ENCODE data around the gene LDLRAD4.

Gene LDLRAD4

DNA sequence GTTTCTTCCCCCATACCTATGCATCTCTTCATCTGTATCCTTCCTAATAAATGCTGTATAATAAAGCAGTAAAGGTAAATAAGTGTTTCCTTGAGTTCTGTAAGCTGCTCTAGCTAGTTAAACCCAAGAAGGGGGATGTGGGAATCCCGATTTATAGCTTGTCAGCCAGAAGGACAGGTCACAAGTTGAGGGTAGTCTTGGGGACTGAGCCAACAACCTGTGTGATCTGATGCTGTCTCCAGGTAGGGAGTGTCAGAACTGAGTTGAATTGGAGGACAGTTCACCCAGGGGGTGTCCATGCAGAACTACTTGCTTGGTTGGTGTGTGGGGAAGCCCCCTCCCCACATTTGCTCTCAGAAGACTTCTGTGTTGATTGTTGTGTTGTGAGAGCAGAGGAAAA, 112.4 kb downstream of the LDLRAD4 start:
- TF ChIP-seq ESRRG (CRISPR knock-in tag; IDR thresholded peaks at IDR 0.05) (no peak), ZNF70 (CRISPR knock-in tag; IDR thresholded peaks at IDR 0.05) (no peak), ARNTL (CRISPR knock-in tag; IDR thresholded peaks at IDR 0.05; ENCODE audit: borderline replicate concordance, low read depth) (no peak), SNAI2 (CRISPR knock-in tag; IDR thresholded peaks at IDR 0.05) (no peak), TCF4 (CRISPR knock-in tag; IDR thresholded peaks at IDR 0.05; ENCODE audit: borderline replicate concordance) (no peak), ZNF8 (CRISPR knock-in tag; IDR thresholded peaks at IDR 0.05) (no peak)
- no peak for ATAC-seq

DNA sequence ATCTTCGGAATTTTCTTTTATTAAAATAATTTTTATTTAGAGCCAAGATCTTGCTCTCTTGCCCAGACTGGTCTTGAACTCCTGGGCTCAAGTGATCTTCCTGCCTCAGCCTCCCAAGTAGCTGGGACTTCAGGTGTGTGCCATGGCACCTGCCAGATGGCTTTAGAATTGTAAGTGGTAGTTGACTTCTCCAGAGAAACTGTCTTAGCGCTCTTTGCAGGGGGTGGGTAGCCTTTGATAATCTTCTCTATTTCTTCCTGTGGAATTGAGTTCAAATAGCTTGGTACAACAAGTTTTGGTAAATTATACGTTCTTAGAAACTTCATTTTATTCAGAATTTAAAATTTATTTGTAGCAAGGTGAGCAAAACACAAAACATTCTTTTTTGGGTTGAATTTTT, 113.3 kb downstream of the LDLRAD4 start:
- TF ChIP-seq, protein P1, sequence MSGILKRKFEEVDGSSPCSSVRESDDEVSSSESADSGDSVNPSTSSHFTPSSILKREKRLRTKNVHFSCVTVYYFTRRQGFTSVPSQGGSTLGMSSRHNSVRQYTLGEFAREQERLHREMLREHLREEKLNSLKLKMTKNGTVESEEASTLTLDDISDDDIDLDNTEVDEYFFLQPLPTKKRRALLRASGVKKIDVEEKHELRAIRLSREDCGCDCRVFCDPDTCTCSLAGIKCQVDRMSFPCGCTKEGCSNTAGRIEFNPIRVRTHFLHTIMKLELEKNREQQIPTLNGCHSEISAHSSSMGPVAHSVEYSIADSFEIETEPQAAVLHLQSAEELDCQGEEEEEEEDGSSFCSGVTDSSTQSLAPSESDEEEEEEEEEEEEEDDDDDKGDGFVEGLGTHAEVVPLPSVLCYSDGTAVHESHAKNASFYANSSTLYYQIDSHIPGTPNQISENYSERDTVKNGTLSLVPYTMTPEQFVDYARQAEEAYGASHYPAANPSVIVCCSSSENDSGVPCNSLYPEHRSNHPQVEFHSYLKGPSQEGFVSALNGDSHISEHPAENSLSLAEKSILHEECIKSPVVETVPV (CRISPR knock-in tag; IDR thresholded peaks at IDR 0.05) = no peak
- TF ChIP-seq, protein P2, sequence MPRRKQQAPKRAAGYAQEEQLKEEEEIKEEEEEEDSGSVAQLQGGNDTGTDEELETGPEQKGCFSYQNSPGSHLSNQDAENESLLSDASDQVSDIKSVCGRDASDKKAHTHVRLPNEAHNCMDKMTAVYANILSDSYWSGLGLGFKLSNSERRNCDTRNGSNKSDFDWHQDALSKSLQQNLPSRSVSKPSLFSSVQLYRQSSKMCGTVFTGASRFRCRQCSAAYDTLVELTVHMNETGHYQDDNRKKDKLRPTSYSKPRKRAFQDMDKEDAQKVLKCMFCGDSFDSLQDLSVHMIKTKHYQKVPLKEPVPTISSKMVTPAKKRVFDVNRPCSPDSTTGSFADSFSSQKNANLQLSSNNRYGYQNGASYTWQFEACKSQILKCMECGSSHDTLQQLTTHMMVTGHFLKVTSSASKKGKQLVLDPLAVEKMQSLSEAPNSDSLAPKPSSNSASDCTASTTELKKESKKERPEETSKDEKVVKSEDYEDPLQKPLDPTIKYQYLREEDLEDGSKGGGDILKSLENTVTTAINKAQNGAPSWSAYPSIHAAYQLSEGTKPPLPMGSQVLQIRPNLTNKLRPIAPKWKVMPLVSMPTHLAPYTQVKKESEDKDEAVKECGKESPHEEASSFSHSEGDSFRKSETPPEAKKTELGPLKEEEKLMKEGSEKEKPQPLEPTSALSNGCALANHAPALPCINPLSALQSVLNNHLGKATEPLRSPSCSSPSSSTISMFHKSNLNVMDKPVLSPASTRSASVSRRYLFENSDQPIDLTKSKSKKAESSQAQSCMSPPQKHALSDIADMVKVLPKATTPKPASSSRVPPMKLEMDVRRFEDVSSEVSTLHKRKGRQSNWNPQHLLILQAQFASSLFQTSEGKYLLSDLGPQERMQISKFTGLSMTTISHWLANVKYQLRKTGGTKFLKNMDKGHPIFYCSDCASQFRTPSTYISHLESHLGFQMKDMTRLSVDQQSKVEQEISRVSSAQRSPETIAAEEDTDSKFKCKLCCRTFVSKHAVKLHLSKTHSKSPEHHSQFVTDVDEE (CRISPR knock-in tag; IDR thresholded peaks at IDR 0.05) = no peak
- TF ChIP-seq ESRRG (CRISPR knock-in tag; IDR thresholded peaks at IDR 0.05) (no peak), ISL1 (CRISPR knock-in tag; IDR thresholded peaks at IDR 0.05) (no peak), GLIS3 (CRISPR knock-in tag; IDR thresholded peaks at IDR 0.05) (no peak), RARB (CRISPR knock-in tag; IDR thresholded peaks at IDR 0.05) (no peak)
- TF ChIP-seq, protein P3, sequence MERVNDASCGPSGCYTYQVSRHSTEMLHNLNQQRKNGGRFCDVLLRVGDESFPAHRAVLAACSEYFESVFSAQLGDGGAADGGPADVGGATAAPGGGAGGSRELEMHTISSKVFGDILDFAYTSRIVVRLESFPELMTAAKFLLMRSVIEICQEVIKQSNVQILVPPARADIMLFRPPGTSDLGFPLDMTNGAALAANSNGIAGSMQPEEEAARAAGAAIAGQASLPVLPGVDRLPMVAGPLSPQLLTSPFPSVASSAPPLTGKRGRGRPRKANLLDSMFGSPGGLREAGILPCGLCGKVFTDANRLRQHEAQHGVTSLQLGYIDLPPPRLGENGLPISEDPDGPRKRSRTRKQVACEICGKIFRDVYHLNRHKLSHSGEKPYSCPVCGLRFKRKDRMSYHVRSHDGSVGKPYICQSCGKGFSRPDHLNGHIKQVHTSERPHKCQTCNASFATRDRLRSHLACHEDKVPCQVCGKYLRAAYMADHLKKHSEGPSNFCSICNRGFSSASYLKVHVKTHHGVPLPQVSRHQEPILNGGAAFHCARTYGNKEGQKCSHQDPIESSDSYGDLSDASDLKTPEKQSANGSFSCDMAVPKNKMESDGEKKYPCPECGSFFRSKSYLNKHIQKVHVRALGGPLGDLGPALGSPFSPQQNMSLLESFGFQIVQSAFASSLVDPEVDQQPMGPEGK (CRISPR knock-in tag; IDR thresholded peaks at IDR 0.05; ENCODE audit: borderline replicate concordance) = no peak
- TF ChIP-seq, protein P4, sequence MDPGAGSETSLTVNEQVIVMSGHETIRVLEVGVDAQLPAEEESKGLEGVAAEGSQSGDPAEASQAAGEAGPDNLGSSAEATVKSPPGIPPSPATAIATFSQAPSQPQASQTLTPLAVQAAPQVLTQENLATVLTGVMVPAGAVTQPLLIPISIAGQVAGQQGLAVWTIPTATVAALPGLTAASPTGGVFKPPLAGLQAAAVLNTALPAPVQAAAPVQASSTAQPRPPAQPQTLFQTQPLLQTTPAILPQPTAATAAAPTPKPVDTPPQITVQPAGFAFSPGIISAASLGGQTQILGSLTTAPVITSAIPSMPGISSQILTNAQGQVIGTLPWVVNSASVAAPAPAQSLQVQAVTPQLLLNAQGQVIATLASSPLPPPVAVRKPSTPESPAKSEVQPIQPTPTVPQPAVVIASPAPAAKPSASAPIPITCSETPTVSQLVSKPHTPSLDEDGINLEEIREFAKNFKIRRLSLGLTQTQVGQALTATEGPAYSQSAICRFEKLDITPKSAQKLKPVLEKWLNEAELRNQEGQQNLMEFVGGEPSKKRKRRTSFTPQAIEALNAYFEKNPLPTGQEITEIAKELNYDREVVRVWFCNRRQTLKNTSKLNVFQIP (CRISPR knock-in tag; IDR thresholded peaks at IDR 0.05; ENCODE audit: borderline replicate concordance, low read depth) = no peak
- ATAC-seq = no peak

DNA sequence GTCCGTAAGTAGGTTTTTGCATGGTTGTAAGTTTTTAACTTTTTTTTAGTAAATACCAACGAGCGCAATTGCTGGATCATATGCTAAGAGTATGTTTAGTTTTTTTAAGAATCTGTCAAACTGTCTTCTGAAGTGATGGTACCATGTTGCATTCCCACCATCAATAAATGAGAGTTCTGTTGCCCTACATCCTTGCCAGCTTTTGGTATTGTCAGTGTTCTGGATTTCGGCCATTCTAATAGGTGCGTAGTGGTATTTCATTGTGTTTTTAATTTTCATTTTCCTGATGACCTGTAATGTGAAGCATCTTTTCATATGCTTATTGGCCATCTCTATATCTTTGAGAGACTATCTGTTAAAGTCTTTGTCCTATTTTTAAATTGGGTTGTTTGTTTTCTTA, 114.3 kb downstream of the LDLRAD4 start:
- TF ChIP-seq, protein P1 (CRISPR knock-in tag; IDR thresholded peaks at IDR 0.05) = no peak
- no peak for TF ChIP-seq RARB (CRISPR knock-in tag; IDR thresholded peaks at IDR 0.05)
- no peak for TF ChIP-seq OSR1 (CRISPR knock-in tag; IDR thresholded peaks at IDR 0.05)
- TF ChIP-seq, protein P3 (CRISPR knock-in tag; IDR thresholded peaks at IDR 0.05; ENCODE audit: borderline replicate concordance) = no peak
- no peak for TF ChIP-seq ZFP30 (CRISPR knock-in tag; IDR thresholded peaks at IDR 0.05)

DNA sequence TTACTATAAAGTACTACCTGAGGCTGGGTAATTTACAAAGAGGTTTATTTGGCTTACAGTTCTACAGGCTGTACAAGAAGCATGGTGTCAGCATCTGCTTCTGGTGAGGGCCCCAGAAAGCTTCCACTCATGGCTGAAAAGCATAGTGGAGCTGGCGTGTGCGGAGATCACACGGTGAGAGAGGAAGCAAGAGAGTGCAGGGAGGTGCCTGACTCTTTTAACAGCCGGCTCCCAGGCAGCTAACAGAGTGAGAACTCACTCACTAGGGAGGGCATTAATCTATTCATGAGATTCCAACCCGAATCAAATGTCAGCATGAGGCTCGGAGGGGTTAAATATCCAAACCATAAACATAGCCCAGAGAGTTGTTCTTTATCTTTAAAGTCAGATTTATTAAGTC, 117.3 kb downstream of the LDLRAD4 start:
- ATAC-seq = no peak
- TF ChIP-seq ESRRG (CRISPR knock-in tag; IDR thresholded peaks at IDR 0.05) (no peak), ZFP30 (CRISPR knock-in tag; IDR thresholded peaks at IDR 0.05) (no peak), ISL1 (CRISPR knock-in tag; IDR thresholded peaks at IDR 0.05) (no peak), SNAI2 (CRISPR knock-in tag; IDR thresholded peaks at IDR 0.05) (no peak), PPARA (CRISPR knock-in tag; IDR thresholded peaks at IDR 0.05; ENCODE audit: borderline replicate concordance) (no peak)

More for the DNA sequence above, 114.3 kb downstream of the LDLRAD4 start:
- no peak for ATAC-seq

All from SK-N-SH treated with all-trans-retinoic acid at 6 μM for 48 hours (cell line).